ENCODE results near the gene MLLT1.
"Not testable (repeated sequence)": the region's sequence is repeated elsewhere in the genome, so short reads cannot be mapped to it uniquely, and the experiment has no call there.

MLLT1 gene

GRCh38 chr19:6279931-6280591 lies at the start of gene MLLT1:
TSS of gene MLLT1 (minus strand) at chr19:6279975. CDS start at chr19:6279784, 191 bp downstream.
- DNase-seq = peak; percentile 93

GRCh38 chr19:6326815-6327214 lies 47.0 kb upstream of the MLLT1 start:
- DNase-seq = no peak

- DNase-seq = no peak
These were observed 45.8 kb upstream of the MLLT1 start for GRCh38 chr19:6325614-6326013.

- DNase-seq = no peak
These were observed 45.0 kb upstream of the MLLT1 start for GRCh38 chr19:6324757-6325156.

- no peak for DNase-seq
These were observed 42.5 kb upstream of the MLLT1 start for GRCh38 chr19:6322284-6322683.

GRCh38 chr19:6319376-6319775 lies 39.6 kb upstream of the MLLT1 start:
- no peak for DNase-seq

GRCh38 chr19:6318772-6319171 lies 39.0 kb upstream of the MLLT1 start:
- DNase-seq = no peak

GRCh38 chr19:6315646-6316045 lies 35.9 kb upstream of the MLLT1 start:
- not testable (repeated sequence) for DNase-seq

- DNase-seq = no peak
These were observed 33.7 kb upstream of the MLLT1 start for GRCh38 chr19:6313398-6313969.

- DNase-seq = no peak
These were observed 32.2 kb upstream of the MLLT1 start for GRCh38 chr19:6312018-6312417.

GRCh38 chr19:6298413-6298812 lies 18.6 kb upstream of the MLLT1 start:
- DNase-seq = no peak

- no peak for DNase-seq
These were observed 17.4 kb upstream of the MLLT1 start for GRCh38 chr19:6297202-6297601.

- no peak for DNase-seq
These were observed 12.2 kb upstream of the MLLT1 start for GRCh38 chr19:6292006-6292405.

GRCh38 chr19:6288737-6289136 lies 9.0 kb upstream of the MLLT1 start:
- no peak for DNase-seq

- no peak for DNase-seq
These were observed 7.6 kb upstream of the MLLT1 start for GRCh38 chr19:6287269-6287885.

- no peak for DNase-seq
These were observed 6.9 kb upstream of the MLLT1 start for GRCh38 chr19:6286676-6287075.

GRCh38 chr19:6282393-6282792 lies 2.6 kb upstream of the MLLT1 start:
- DNase-seq = not testable (repeated sequence)

- no peak for DNase-seq
These were observed 200 bp downstream of the MLLT1 start for GRCh38 chr19:6279620-6279930.

- no peak for DNase-seq
These were observed 795 bp downstream of the MLLT1 start for GRCh38 chr19:6278740-6279619.

- no peak for DNase-seq
These were observed 1.7 kb downstream of the MLLT1 start for GRCh38 chr19:6278051-6278450.

GRCh38 chr19:6276447-6276846 lies 3.3 kb downstream of the MLLT1 start:
- no peak for DNase-seq

GRCh38 chr19:6275170-6275744 lies 4.5 kb downstream of the MLLT1 start:
- DNase-seq = no peak

GRCh38 chr19:6274756-6275155 lies 5.0 kb downstream of the MLLT1 start:
- no peak for DNase-seq

Data from DMS153 (cell line).